ENCODE measurements around the gene MKNK1.

Gene MKNK1

DNA sequence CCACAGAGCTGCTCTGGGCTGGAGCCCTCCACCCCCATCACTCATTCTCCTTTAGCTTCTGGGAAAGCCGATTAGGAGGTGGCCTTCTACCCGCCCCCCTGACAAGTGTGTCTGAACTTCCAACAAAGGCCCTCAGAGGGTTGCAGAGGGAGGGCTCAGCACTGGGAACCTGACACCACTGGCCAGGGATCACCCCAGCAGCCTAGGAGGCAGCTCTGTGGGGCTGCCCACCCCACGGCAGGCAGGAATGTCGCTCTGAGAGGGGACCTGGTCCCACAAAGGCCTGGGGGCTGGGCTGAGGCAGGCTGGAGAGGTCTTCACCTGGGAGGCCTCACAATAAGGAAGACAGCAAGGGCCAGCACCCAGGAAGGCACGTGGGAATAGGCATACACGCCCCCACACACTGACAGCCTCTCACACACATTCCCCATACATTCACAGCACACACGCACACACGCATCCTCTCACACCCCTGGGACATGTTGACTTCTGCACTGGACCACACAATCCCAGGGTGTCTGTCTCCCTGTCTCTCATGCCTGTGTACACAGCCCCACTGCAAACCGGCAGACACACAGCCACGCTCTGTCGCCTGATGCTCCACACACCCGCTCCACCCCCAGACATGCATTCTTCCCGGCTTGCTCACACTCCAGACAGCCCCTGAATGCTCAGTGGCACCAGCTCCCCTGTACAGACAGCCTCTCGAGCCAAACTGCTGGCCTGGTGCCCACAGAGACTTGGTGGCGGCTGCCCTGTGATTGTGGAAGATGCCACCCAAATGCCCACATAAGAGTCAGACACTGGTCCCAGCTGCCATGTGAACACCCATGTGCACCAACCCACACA lies 83.8 kb downstream of the MKNK1 start:
- no peak for DNase-seq

DNA sequence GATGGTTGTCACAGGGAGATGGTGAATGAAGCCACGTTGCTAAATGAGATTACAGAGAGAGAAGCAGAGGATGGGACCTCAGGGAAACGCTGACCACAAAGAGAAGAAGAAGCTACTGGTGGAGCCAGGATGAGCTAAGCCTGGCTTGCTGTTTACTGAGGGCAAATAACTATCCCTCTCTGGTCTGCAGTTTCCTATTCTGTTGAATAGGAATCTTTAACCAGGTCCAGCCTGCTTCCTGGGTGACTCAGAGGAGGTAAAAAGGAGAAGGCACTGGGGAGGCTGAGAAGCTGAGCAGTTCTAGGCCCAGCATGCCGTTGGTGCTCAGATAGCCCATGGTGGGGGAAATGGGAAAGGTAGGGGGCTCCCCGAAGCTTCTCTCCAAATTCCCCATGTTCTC lies 84.9 kb downstream of the MKNK1 start:
- DNase-seq, result no peak

DNA sequence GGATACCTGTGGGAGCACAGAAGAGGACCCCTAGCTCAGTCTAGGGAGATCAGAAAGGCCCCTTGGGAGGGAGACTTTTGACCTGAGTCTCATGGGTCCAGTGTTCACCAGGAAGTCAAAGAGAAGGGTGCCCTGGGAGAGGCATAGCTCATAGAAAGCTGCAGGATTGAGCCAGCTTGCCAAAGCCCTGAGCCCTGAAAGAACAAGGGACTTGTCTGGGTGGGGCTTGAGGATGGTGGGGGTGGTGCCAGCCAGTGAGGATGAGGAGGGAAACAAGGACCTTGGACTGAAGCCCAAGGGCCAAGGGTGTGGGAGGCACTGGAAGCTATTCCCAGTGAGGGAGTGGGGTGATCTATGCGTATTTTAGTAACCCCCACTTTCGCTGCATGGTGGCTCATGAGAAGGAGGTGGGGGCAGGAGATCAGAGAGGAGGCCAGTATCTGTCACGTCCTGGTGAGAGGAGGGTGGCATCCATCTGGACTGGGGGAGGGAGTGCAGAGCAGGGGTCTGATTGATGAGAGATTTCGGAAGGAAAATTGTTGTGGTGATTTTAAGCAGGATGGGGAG lies 86.1 kb downstream of the MKNK1 start:
- DNase-seq, result no peak

DNA sequence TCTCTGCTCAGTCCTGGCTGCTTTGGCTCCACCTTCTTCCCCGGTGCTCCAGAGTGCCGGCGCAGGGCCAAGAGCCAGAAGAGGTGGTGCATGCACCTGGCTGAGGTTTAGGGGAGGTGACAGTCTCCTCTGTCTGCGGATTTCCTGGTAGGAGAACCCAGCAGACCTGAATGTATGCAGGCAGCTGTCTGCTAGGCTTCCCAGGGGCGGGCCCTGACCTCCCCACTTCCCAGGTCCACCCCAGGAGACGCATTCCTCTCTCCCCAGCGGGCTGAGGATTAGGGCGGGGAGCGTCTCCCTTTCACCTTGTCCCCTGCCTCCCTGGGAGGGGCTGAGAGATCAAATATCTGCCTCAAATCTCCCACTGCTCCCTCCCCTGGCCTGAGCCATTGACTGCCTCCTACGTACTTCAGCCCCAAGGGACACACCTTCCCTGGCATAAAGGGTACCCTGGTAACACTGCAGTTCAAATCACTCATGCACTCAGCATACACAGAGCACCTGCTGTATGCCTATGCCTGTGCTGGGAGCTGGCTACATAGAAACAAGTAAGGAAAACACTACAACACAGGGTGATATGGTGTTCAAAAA lies 87.0 kb downstream of the MKNK1 start:
- DNase-seq, result no peak

DNA sequence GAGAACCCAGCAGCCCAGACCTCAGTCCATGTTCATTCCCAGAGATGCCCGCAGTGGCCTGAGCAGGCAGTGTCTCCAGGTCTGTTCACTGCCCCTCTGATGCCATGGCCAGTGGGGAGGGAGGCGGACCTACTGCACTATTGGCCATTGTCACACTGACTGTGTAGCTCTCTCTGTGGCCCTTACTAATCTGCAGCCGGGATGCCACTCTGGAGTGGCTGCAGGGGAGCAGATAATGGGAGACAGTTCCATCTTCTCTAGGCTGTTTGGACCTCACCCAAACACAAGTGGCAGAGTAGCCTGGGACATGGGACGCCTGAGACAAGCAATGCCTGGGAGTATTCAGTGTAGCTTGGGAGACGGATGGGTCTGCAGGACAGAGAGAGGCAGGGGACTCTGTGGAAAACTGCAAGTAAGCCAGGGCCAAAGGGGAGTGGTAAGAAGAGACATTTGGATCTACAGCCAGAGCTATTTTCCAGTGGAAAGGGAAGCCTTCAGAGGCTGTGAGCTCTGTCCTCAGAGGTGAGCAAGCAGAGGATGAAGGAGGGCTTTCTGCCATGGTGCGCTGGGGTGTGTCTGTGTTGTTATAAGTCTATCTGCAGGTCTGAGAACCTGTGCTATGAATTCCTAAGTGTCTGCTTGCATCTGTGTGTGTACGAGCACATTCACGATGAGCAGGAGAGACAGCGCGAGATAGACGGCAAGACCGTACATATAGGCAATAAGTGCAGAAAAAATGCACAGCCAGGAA lies 87.7 kb downstream of the MKNK1 start:
- DNase-seq, result no peak

DNA sequence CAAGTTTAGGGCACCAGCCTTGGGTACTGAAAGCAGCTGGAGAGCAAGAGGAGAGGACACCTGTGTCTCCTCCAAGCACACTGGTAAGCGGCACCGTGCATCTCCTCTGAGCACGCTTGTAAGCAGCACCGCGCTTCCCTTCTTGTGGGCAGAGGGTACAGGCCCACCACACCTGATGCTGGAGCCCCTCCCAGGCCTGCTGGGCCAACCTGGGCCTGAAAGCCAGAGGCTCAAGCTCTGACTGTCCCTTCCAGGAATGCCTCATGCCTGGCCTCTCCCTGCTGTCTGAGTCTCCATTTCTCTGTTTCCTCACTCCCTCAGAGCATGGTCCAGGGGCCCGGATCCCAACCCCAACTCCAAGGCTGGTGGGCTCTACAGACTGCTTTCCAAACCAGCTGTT lies 88.5 kb downstream of the MKNK1 start:
- DNase-seq, result no peak

DNA sequence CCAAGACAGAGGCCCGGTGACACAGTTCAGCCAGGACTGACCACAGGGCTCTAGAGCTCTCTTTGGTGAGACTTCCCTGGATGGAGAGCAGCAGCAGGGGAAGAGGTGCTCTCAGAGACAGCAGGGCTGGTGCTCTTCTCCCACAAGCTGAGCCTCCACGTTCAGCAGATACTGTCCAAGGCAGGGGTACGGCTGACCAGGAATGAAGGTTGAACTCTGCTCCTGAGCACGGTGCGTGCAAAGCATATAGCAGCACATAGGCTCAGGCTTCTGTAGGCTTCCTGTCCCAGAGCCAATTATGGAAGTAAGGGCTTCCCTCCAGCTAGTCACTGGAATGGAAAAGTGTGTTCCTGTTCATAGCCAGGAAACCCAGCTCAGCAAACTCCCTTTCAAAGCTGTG lies 90.5 kb downstream of the MKNK1 start:
- DNase-seq, result no peak

DNA sequence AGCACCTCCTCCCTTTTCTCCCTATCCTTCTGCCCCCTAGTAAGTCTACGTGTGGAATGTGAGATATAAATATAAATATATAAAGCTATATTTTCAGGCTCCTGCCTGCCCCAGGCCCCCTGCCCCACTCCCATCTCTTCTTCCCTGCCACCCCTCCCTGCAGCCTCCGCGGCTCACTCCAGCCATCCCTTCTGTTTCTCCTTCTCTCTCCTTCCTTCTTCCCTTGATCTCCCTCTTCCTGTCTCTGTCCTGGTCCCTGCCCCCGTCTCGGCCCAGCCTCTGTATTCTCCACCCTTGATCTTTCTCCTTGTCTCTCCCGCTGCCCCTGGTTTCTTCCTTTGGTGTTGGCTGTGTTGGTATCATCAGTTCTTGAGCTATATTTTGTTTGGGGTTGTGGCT lies 91.3 kb downstream of the MKNK1 start:
- DNase-seq, result no peak

DNA sequence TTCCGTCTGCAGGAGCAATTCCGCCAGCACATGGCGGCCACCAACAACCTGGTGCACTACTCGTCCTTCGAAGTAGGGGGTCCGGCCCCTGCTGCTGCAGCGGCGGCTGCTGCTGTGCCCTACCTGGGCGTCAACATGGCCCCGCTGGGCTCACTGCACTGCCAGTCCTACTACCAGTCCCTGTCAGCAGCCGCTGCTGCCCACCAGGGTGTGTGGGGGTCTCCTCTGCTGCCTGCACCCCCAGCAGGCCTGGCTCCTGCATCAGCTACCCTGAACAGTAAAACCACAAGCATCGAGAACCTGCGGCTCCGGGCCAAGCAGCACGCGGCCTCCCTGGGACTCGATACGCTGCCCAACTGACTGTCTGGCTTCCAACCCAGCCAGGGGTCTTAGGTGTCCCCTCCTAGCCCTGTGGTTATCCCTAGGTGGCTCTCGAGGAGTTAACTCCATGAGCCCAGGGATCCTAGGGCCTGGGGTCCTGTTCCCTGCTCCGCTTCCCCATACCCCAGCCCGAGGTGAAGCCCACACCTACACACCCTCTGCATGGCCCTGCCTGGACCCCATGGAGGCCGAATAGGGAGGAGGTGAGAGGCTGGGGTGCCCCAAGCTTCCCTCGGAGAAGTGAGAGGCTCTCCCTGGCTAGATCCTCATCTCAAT lies 91.8 kb downstream of the MKNK1 start:
- DNase-seq, result no peak

DNA sequence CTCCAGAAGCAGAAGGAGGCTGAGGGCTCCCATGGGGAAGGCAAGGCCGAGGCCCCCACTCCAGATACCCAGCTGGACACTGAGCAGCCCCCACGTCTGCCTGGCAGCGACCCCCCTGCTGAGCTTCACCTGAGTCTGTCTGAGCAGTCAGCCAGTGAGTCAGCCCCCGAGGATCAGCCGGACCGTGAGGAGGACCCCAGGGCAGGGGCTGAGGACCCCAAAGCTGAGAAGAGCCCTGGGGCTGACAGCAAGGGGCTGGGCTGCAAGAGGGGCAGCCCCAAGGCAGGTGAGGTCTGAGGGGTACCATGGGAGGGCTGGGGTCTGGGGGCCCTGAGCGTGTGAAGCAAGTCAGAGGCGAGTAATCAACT lies 93.1 kb downstream of the MKNK1 start:
- DNase-seq, result no peak

DNA sequence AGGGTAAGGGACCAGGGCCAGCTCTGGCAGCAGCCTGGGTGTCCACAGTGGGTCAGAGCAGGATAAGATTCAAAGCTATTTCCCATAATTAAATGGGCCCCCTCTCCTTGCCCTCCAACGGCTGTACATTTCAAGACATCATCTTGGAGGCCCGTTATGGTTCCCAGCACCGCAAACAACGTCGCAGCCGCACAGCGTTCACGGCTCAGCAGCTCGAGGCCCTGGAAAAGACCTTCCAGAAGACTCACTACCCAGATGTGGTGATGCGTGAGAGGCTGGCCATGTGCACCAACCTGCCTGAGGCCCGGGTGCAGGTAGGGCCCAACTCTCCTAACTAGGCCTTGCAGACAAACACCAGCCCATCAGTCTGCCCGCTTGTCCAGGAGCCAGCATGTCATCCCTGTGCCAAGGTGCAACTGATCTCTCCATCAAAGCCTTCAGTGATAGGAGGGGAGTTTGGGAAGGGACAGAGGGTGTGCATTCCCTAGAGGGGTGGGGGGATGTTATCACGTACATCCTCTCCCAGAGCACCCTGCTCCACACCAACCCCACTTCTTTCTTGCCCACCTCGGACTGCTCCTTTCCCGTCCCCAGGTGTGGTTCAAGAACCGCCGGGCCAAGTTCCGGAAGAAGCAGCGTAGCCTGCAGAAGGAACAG lies 93.6 kb downstream of the MKNK1 start:
- DNase-seq, result no peak

DNA sequence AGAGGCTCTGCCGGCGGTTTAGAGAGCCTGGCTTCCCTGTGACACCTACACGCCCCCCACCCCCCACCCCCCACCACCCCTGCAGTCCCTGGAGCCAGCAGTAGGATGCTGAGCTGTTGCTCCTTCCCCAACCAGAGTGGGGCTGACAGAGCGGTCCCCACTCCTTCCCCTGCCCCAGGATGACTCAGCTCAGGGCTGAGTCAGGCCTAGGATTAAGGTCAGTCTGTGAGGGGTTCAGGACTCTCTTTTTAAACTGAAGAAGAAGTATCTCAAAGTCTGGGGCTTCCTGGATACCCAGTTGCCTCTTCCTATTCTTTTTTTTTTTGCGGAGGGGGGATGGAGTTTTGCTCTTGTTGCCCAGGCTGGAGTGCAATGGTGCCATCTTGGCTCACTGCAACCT lies 95.3 kb downstream of the MKNK1 start:
- DNase-seq, result no peak

Data from right hindlimb (tissue), 1 donor.